GM23338 (cell line): Measurements from ENCODE around the gene GRID2IP. TPM values are rescaled to one million over a fixed set of nuclear protein-coding genes. Genes with fewer than 3 reads are reported as not detected.

Source experiments
- ATAC-seq: fragments of 200-7000 bp; cut with Tn5 transposase; 3 replicates; pipeline ENCODE4 v1.9.1; 2020
- DNase-seq: peaks from one replicate; pipeline ENCODE4 v3.0.0-alpha.2; 2015; ENCODE audit warnings: low spot score
- H2AFZ ChIP-seq: fragments of 200-600 bp; sonication (generic); 2 replicates; pipeline ENCODE4 v1.8.0; 2016; ENCODE audit warnings: antibody characterized with exemption, mild to moderate bottlenecking, moderate library complexity
- H3F3A ChIP-seq: fragments of 200-600 bp; sonication (generic); replicated peaks from 2 replicates; pipeline ENCODE4 v1.8.0; 2017; ENCODE audit warnings: antibody characterized with exemption, mixed run types, low read depth
- H3K27ac ChIP-seq: fragments of 200-600 bp; sonication (generic); 2 replicates; pipeline ENCODE4 v1.6.1; 2016; ENCODE audit warnings: low read depth
- H3K27me3 ChIP-seq: fragments of 200-600 bp; sonication (generic); 2 replicates; pipeline ENCODE4 v1.8.0; 2016; ENCODE audit warnings: mild to moderate bottlenecking, mixed run types, moderate library complexity; ENCODE audit not compliant: insufficient read depth
- H3K36me3 ChIP-seq: fragments of 200-600 bp; sonication (generic); 2 replicates; pipeline ENCODE4 v1.8.0; 2016; ENCODE audit warnings: mild to moderate bottlenecking; ENCODE audit not compliant: insufficient read depth
- H3K4me1 ChIP-seq: fragments of 200-600 bp; sonication (generic); 2 replicates; pipeline ENCODE4 v1.8.0; 2016; ENCODE audit warnings: mild to moderate bottlenecking, moderate library complexity; ENCODE audit not compliant: insufficient read depth
- H3K4me2 ChIP-seq: fragments of 200-600 bp; sonication (generic); 2 replicates; pipeline ENCODE4 v1.7.1; 2017; ENCODE audit warnings: mixed run types
- H3K4me3 ChIP-seq: fragments of 200-600 bp; sonication (generic); 2 replicates; pipeline ENCODE4 v1.6.1; 2016; ENCODE audit warnings: mixed run types
- H3K79me2 ChIP-seq: fragments of 200-600 bp; sonication (generic); replicated peaks from 2 replicates; pipeline ENCODE4 v1.8.0; 2017; ENCODE audit warnings: mild to moderate bottlenecking; ENCODE audit not compliant: insufficient read depth
- H3K9me2 ChIP-seq: fragments of 200-600 bp; sonication (generic); 2 replicates; pipeline ENCODE4 v1.8.0; 2017; ENCODE audit not compliant: insufficient read depth
- H4K20me1 ChIP-seq: fragments of 200-600 bp; sonication (generic); replicated peaks from 2 replicates; pipeline ENCODE4 v1.8.0; 2017; ENCODE audit warnings: mild to moderate bottlenecking; ENCODE audit not compliant: insufficient read depth
- H3K27ac Mint-ChIP-seq: 2 replicates; pipeline ENCODE4 v1.8.0; 2020; ENCODE audit warnings: inconsistent platforms, mild to moderate bottlenecking, moderate library complexity, mixed read lengths
- H3K27me3 Mint-ChIP-seq: 3 replicates; pipeline ENCODE4 v1.8.0; 2022; ENCODE audit warnings: low read depth, mild to moderate bottlenecking, moderate library complexity, mixed read lengths, inconsistent platforms; ENCODE audit not compliant: insufficient read depth, poor library complexity
- H3K36me3 Mint-ChIP-seq: 3 replicates; pipeline ENCODE4 v1.8.0; 2021; ENCODE audit warnings: low read depth, mild to moderate bottlenecking, inconsistent platforms, moderate library complexity, mixed read lengths
- H3K4me1 Mint-ChIP-seq: 3 replicates; pipeline ENCODE4 v1.8.0; 2020; ENCODE audit warnings: mild to moderate bottlenecking, inconsistent platforms, mixed read lengths
- H3K4me3 Mint-ChIP-seq: 3 replicates; pipeline ENCODE4 v1.8.0; 2021; ENCODE audit warnings: moderate library complexity, mild to moderate bottlenecking, inconsistent platforms, mixed read lengths
- H3K9me3 Mint-ChIP-seq: 3 replicates; pipeline ENCODE4 v1.8.0; 2020; ENCODE audit warnings: moderate library complexity, mild to moderate bottlenecking, inconsistent platforms, mixed read lengths
- CREB1 ChIP-seq: fragments of 250-450 bp; sonication (Bioruptor Pico); IDR thresholded peaks from 2 replicates; pipeline ENCODE4 v1.5.0; 2020; ENCODE audit warnings: low read depth, mild to moderate bottlenecking, moderate library complexity
- EZH2 ChIP-seq: fragments of 200-600 bp; sonication (generic); IDR thresholded peaks from one replicate; pipeline ENCODE4 v1.8.0; 2017; ENCODE audit warnings: antibody characterized with exemption, mild to moderate bottlenecking, low read depth; ENCODE audit not compliant: unreplicated experiment
- EZH2phosphoT487 ChIP-seq: fragments of 200-600 bp; sonication (generic); IDR thresholded peaks from one replicate; pipeline ENCODE4 v1.8.1; 2018; ENCODE audit warnings: antibody characterized with exemption; ENCODE audit not compliant: unreplicated experiment
- JUNB ChIP-seq: IDR thresholded peaks from one replicate; pipeline ENCODE4 v1.6.1; 2016; ENCODE audit warnings: antibody characterized with exemption; ENCODE audit not compliant: unreplicated experiment
- NANOG ChIP-seq: IDR thresholded peaks from 2 replicates; pipeline ENCODE4 v1.6.1; 2016; ENCODE audit warnings: antibody characterized with exemption, borderline replicate concordance
- POLR2AphosphoS5 ChIP-seq: IDR thresholded peaks from 2 replicates; pipeline ENCODE4 v1.6.1; 2016; ENCODE audit warnings: antibody characterized with exemption, low read depth
- STAT1 ChIP-seq: IDR thresholded peaks from one replicate; pipeline ENCODE4 v1.6.1; 2016; ENCODE audit warnings: antibody characterized with exemption; ENCODE audit not compliant: unreplicated experiment
- ZNF114 ChIP-seq: fragments of 250-450 bp; sonication (Bioruptor Pico); IDR thresholded peaks from 2 replicates; pipeline ENCODE4 v1.5.0; 2020; ENCODE audit warnings: mild to moderate bottlenecking, moderate library complexity
- ZNF331 ChIP-seq: fragments of 250-450 bp; sonication (Bioruptor Pico); IDR thresholded peaks from 2 replicates; pipeline ENCODE4 v1.5.0; 2020; ENCODE audit warnings: low read depth, mild to moderate bottlenecking, moderate library complexity
- polyA plus RNA-seq: library from polyadenylated mRNA; unstranded; fragments of >200 nt; fragmentation: Nextera tagmentation; extraction: Ambion mirVana; gene quantifications from 2 replicates; pipeline ENCODE4 v1.2.1, GENCODE V29; 2016
- total RNA-seq: library from RNA; depleted of rRNA; stranded (reverse); fragments of >200 nt; shearing (Covaris generic); gene quantifications from 2 replicates; pipeline ENCODE4 v1.2.3, GENCODE V29; 2014
- TF ChIP-seq, protein P1 (sequence below), 2 experiments: fragments of 200-600 bp in 1 of 2; sonication (generic) in 1 of 2; conservative IDR thresholded peaks; 2 replicates each; pipeline versions ENCODE4 v1.5.1 to v1.6.1; 2016 to 2017; ENCODE audit warnings: antibody characterized with exemption in 2 of 2, low read depth in 2 of 2, mild to moderate bottlenecking in 2 of 2, moderate library complexity in 1 of 2
- TF ChIP-seq, protein P2 (sequence below): fragments of 250-450 bp; sonication (Bioruptor Pico); IDR thresholded peaks from 2 replicates; pipeline ENCODE4 v1.5.0; 2020; ENCODE audit warnings: mild to moderate bottlenecking, moderate library complexity
- TF ChIP-seq, protein P3 (sequence below): IDR thresholded peaks from 2 replicates; pipeline ENCODE4 v1.6.1; 2016; ENCODE audit warnings: antibody characterized with exemption
- TF ChIP-seq, protein P4 (sequence below): IDR thresholded peaks from one replicate; pipeline ENCODE4 v1.6.1; 2018; ENCODE audit warnings: antibody characterized with exemption; ENCODE audit not compliant: unreplicated experiment

The GRID2IP gene
- total and polyA plus RNA-seq, 2 experiments from 2014 or later: 0.73 to 1.5 TPM

DNA sequence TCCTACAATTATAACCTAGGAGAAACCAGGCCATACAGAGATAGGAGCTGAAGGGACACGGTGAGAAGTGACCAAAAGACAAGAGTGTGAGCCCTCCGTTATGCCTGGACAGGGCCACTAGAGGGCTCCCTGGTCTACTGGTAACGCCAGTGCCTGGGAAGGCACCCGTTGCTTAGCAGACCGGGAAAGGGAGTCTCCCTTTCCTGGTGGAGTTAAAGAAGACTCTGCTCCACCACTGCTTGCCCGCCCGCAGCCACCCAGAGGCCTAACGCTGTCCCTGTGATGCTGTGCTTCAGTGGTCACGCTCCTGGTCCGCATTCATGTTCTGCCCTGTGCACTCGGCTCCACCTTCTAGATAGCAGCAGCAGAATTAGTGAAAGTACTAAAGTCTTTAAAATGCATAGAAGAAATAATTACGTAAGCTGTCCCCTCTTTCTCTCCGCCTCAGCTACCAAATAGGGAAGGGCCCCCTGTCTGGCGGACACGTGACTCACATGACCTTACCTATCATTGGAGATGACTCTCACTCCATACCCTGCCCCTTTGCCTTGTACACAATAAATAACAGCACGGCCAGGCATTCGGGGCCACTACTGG, 34.8 kb downstream of the GRID2IP start:
- no peaks in the 10 kb centered on the region for H3F3A ChIP-seq
- peak overlapping the region; percentile 40 for H3K4me3 ChIP-seq
- Mint-ChIP-seq H3K4me1 (peaks cover 5% of the 10 kb centered on the region; the same call in 2 of the 3 replicates), H3K4me3 (peak overlapping the region; percentile 65), H3K9me3 (no peaks in the 10 kb centered on the region; the same call in 2 of the 3 replicates), H3K27me3 (no peaks in the 10 kb centered on the region), H3K27ac (peak overlapping the region; percentile 72; the same call in 1 of the 2 replicates), H3K36me3 (0 out of 3 replicates have a peak, but pooled peaks cover 4% of the 10 kb centered on the region)
- DNase-seq (peak; percentile 95), ATAC-seq (peak; percentile 100)
- peak overlapping the region; percentile 48; the same call in 1 of the 2 replicates for H2AFZ ChIP-seq
- no peaks in the 10 kb centered on the region for H3K4me1 ChIP-seq
- no peaks in the 10 kb centered on the region for H4K20me1 ChIP-seq
- no peak overlapping the region for H3K27ac ChIP-seq
- no peaks in the 10 kb centered on the region for H3K9me2 ChIP-seq
- TF ChIP-seq ZNF331 (CRISPR knock-in tag) (no peak), EZH2 (no peak), STAT1 (no peak), EZH2phosphoT487 (no peak), POLR2AphosphoS5 (no peak), ZNF114 (CRISPR knock-in tag) (no peak), NANOG (no peak), CREB1 (CRISPR knock-in tag) (peak; percentile 27; the same call in 1 of the 2 replicates), JUNB (no peak)
- TF ChIP-seq, protein P1, sequence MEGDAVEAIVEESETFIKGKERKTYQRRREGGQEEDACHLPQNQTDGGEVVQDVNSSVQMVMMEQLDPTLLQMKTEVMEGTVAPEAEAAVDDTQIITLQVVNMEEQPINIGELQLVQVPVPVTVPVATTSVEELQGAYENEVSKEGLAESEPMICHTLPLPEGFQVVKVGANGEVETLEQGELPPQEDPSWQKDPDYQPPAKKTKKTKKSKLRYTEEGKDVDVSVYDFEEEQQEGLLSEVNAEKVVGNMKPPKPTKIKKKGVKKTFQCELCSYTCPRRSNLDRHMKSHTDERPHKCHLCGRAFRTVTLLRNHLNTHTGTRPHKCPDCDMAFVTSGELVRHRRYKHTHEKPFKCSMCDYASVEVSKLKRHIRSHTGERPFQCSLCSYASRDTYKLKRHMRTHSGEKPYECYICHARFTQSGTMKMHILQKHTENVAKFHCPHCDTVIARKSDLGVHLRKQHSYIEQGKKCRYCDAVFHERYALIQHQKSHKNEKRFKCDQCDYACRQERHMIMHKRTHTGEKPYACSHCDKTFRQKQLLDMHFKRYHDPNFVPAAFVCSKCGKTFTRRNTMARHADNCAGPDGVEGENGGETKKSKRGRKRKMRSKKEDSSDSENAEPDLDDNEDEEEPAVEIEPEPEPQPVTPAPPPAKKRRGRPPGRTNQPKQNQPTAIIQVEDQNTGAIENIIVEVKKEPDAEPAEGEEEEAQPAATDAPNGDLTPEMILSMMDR (conservative IDR thresholded peaks at IDR 0.05; ENCODE audit: low read depth in 2 of 2): peak; percentile 74 to 92
- TF ChIP-seq, protein P2, sequence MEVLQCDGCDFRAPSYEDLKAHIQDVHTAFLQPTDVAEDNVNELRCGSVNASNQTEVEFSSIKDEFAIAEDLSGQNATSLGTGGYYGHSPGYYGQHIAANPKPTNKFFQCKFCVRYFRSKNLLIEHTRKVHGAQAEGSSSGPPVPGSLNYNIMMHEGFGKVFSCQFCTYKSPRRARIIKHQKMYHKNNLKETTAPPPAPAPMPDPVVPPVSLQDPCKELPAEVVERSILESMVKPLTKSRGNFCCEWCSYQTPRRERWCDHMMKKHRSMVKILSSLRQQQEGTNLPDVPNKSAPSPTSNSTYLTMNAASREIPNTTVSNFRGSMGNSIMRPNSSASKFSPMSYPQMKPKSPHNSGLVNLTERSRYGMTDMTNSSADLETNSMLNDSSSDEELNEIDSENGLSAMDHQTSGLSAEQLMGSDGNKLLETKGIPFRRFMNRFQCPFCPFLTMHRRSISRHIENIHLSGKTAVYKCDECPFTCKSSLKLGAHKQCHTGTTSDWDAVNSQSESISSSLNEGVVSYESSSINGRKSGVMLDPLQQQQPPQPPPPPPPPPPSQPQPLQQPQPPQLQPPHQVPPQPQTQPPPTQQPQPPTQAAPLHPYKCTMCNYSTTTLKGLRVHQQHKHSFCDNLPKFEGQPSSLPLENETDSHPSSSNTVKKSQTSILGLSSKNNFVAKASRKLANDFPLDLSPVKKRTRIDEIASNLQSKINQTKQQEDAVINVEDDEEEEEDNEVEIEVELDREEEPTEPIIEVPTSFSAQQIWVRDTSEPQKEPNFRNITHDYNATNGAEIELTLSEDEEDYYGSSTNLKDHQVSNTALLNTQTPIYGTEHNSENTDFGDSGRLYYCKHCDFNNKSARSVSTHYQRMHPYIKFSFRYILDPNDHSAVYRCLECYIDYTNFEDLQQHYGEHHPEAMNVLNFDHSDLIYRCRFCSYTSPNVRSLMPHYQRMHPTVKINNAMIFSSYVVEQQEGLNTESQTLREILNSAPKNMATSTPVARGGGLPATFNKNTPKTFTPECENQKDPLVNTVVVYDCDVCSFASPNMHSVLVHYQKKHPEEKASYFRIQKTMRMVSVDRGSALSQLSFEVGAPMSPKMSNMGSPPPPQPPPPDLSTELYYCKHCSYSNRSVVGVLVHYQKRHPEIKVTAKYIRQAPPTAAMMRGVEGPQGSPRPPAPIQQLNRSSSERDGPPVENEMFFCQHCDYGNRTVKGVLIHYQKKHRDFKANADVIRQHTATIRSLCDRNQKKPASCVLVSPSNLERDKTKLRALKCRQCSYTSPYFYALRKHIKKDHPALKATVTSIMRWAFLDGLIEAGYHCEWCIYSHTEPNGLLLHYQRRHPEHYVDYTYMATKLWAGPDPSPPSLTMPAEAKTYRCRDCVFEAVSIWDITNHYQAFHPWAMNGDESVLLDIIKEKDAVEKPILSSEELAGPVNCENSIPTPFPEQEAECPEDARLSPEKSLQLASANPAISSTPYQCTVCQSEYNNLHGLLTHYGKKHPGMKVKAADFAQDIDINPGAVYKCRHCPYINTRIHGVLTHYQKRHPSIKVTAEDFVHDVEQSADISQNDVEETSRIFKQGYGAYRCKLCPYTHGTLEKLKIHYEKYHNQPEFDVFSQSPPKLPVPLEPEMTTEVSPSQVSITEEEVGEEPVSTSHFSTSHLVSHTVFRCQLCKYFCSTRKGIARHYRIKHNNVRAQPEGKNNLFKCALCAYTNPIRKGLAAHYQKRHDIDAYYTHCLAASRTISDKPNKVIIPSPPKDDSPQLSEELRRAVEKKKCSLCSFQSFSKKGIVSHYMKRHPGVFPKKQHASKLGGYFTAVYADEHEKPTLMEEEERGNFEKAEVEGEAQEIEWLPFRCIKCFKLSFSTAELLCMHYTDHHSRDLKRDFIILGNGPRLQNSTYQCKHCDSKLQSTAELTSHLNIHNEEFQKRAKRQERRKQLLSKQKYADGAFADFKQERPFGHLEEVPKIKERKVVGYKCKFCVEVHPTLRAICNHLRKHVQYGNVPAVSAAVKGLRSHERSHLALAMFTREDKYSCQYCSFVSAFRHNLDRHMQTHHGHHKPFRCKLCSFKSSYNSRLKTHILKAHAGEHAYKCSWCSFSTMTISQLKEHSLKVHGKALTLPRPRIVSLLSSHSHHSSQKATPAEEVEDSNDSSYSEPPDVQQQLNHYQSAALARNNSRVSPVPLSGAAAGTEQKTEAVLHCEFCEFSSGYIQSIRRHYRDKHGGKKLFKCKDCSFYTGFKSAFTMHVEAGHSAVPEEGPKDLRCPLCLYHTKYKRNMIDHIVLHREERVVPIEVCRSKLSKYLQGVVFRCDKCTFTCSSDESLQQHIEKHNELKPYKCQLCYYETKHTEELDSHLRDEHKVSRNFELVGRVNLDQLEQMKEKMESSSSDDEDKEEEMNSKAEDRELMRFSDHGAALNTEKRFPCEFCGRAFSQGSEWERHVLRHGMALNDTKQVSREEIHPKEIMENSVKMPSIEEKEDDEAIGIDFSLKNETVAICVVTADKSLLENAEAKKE (CRISPR knock-in tag): peak; percentile 55; the same call in 1 of the 2 replicates
- TF ChIP-seq, protein P3, sequence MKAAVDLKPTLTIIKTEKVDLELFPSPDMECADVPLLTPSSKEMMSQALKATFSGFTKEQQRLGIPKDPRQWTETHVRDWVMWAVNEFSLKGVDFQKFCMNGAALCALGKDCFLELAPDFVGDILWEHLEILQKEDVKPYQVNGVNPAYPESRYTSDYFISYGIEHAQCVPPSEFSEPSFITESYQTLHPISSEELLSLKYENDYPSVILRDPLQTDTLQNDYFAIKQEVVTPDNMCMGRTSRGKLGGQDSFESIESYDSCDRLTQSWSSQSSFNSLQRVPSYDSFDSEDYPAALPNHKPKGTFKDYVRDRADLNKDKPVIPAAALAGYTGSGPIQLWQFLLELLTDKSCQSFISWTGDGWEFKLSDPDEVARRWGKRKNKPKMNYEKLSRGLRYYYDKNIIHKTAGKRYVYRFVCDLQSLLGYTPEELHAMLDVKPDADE: no peak
- TF ChIP-seq, protein P4, sequence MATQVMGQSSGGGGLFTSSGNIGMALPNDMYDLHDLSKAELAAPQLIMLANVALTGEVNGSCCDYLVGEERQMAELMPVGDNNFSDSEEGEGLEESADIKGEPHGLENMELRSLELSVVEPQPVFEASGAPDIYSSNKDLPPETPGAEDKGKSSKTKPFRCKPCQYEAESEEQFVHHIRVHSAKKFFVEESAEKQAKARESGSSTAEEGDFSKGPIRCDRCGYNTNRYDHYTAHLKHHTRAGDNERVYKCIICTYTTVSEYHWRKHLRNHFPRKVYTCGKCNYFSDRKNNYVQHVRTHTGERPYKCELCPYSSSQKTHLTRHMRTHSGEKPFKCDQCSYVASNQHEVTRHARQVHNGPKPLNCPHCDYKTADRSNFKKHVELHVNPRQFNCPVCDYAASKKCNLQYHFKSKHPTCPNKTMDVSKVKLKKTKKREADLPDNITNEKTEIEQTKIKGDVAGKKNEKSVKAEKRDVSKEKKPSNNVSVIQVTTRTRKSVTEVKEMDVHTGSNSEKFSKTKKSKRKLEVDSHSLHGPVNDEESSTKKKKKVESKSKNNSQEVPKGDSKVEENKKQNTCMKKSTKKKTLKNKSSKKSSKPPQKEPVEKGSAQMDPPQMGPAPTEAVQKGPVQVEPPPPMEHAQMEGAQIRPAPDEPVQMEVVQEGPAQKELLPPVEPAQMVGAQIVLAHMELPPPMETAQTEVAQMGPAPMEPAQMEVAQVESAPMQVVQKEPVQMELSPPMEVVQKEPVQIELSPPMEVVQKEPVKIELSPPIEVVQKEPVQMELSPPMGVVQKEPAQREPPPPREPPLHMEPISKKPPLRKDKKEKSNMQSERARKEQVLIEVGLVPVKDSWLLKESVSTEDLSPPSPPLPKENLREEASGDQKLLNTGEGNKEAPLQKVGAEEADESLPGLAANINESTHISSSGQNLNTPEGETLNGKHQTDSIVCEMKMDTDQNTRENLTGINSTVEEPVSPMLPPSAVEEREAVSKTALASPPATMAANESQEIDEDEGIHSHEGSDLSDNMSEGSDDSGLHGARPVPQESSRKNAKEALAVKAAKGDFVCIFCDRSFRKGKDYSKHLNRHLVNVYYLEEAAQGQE: no peak
- H3K79me2 ChIP-seq: no peaks in the 10 kb centered on the region
- H3K36me3 ChIP-seq: no peaks in the 10 kb centered on the region
- no peaks in the 10 kb centered on the region for H3K27me3 ChIP-seq
- peak overlapping the region; percentile 70 for H3K4me2 ChIP-seq
